Measurements from ENCODE around the gene TMEM52B. TPM values are rescaled to one million over a fixed set of nuclear protein-coding genes. Genes with fewer than 3 reads are reported as not detected.
A peak's percentile ranks its signal among the peaks of the same experiment; 100 is the strongest.

The TMEM52B gene
- total RNA-seq, 4 donors from 2014 or later, result 0.09 to 0.84 TPM; not detected in 2

GRCh38 chr12:10158406-10158805 is 20.4 kb upstream of the TMEM52B start:
- no peak for ATAC-seq (ENCODE audit: low FRiP score)
- no peak for TF ChIP-seq CTCF (IDR thresholded peaks at IDR 0.05)

GRCh38 chr12:10159280-10159679 is 19.6 kb upstream of the TMEM52B start:
- ATAC-seq (ENCODE audit: low FRiP score), result no peak
- no peak for TF ChIP-seq CTCF (IDR thresholded peaks at IDR 0.05)

More at GRCh38 chr12:10158406-10158805, 20.4 kb upstream of the TMEM52B start:
- DNase-seq (ENCODE audit: low spot score), result no peak

GRCh38 chr12:10160617-10161385 is 18.0 kb upstream of the TMEM52B start:
- no peak for TF ChIP-seq CTCF (IDR thresholded peaks at IDR 0.05)
- ATAC-seq (ENCODE audit: low FRiP score) (peak; percentile 32), DNase-seq (ENCODE audit: low spot score) (no peak)

More at GRCh38 chr12:10159280-10159679, 19.6 kb upstream of the TMEM52B start:
- DNase-seq (ENCODE audit: low spot score), result no peak

GRCh38 chr12:10163084-10163483 is 15.7 kb upstream of the TMEM52B start:
- DNase-seq (ENCODE audit: low spot score) (no peak), ATAC-seq (ENCODE audit: low FRiP score) (no peak)
- TF ChIP-seq CTCF (IDR thresholded peaks at IDR 0.05), result no peak

- ATAC-seq (ENCODE audit: low FRiP score) (no peak), DNase-seq (ENCODE audit: low spot score) (no peak)
- TF ChIP-seq CTCF (IDR thresholded peaks at IDR 0.05), result no peak
Observed at GRCh38 chr12:10165421-10165820, 13.4 kb upstream of the TMEM52B start.

GRCh38 chr12:10167599-10167998 is 11.2 kb upstream of the TMEM52B start:
- TF ChIP-seq CTCF (IDR thresholded peaks at IDR 0.05), result no peak
- DNase-seq (ENCODE audit: low spot score), result no peak
- no peak for ATAC-seq (ENCODE audit: low FRiP score)

- DNase-seq (ENCODE audit: low spot score) (no peak), ATAC-seq (ENCODE audit: low FRiP score) (no peak)
- TF ChIP-seq CTCF (IDR thresholded peaks at IDR 0.05), result no peak
Observed at GRCh38 chr12:10169104-10169503, 9.7 kb upstream of the TMEM52B start.

All from omental fat pad (tissue), 4 donors.